ENCODE data around the gene CDKAL1.

The CDKAL1 gene

DNA sequence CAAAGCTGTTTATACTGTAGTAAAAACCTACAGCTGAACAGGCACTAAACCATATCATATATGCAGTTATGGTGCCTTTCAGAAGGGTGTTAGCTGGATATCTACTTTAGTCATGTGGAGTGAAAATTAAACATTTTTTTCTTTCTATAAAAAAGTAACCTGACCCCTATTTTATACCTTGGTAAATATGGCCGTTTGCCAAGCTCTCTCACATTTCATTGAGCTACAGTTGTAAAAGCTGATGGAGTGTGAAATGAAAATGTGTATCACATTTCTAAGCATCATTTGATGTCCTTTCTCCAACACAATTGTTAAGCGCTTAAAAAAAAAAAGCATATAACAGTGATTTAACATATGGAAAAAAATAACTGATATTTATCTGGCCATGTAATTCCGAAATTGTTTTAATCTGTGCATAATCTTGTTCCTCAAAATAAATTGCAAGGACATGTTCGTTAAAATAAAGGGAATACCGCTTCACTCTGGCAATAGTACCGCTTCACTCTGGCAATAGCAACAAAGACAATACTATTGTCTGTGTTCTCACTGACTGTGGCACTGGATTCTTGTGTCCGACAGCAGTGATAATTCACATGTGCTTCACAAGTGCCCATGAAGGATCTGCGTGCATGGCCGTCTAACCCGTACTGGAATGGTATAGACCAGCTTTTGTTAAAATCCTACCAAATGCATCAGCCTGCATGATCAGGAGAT is 667.5 kb downstream of the CDKAL1 start:
- TF ChIP-seq CTCF (IDR thresholded peaks at IDR 0.05; ENCODE audit: poor library complexity, severe bottlenecking): no peak
- Histone ChIP-seq H3K4me3 (ENCODE audit: severe bottlenecking) (no peak overlapping the region), H3K4me1 (ENCODE audit: insufficient read depth, poor library complexity, severe bottlenecking) (no peaks in the 10 kb centered on the region), H3K36me3 (ENCODE audit: low read depth) (no peaks in the 10 kb centered on the region), H3K27me3 (ENCODE audit: insufficient read depth, poor library complexity, severe bottlenecking) (no peaks in the 10 kb centered on the region), H3K9me3 (ENCODE audit: severe bottlenecking) (no peaks in the 10 kb centered on the region), H3K27ac (ENCODE audit: poor library complexity, severe bottlenecking) (no peak overlapping the region)
- ATAC-seq (ENCODE audit: low read depth) (no peak), DNase-seq (ENCODE audit: low spot score) (no peak)

DNA sequence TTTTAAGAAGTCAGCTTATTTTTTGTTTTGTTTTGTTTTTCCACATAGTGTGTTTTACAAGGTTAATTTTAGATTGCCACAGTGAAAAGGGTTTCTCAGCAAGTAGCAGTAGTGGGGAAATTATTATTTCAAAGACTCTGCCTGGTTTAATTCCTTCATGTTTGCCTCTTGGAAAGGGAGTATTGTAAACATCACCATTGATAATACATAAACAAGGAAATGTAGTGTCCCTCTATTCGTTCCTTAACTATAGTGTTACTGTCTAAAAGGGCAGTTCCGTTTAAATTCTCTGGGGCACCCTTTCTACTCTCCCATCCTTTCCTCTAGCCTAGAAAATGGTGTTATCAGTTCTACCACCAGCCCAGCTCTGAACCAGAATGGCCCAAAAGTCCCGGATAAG is 668.3 kb downstream of the CDKAL1 start:
- Histone ChIP-seq H3K4me1 (ENCODE audit: insufficient read depth, poor library complexity, severe bottlenecking) (no peaks in the 10 kb centered on the region), H3K27ac (ENCODE audit: poor library complexity, severe bottlenecking) (no peak overlapping the region), H3K9me3 (ENCODE audit: severe bottlenecking) (no peaks in the 10 kb centered on the region), H3K27me3 (ENCODE audit: insufficient read depth, poor library complexity, severe bottlenecking) (no peaks in the 10 kb centered on the region), H3K4me3 (ENCODE audit: severe bottlenecking) (no peak overlapping the region), H3K36me3 (ENCODE audit: low read depth) (no peaks in the 10 kb centered on the region)
- DNase-seq (ENCODE audit: low spot score): no peak
- TF ChIP-seq CTCF (IDR thresholded peaks at IDR 0.05; ENCODE audit: poor library complexity, severe bottlenecking): no peak
- ATAC-seq (ENCODE audit: low read depth): no peak

- H3K4me1 ChIP-seq (ENCODE audit: insufficient read depth, poor library complexity, severe bottlenecking): no peaks in the 10 kb centered on the region
- no peak for TF ChIP-seq CTCF (IDR thresholded peaks at IDR 0.05; ENCODE audit: poor library complexity, severe bottlenecking)
- H3K9me3 ChIP-seq (ENCODE audit: severe bottlenecking): no peaks in the 10 kb centered on the region
- no peaks in the 10 kb centered on the region for H3K36me3 ChIP-seq (ENCODE audit: low read depth)
- no peak overlapping the region for H3K27ac ChIP-seq (ENCODE audit: poor library complexity, severe bottlenecking)
- ATAC-seq (ENCODE audit: low read depth) (no peak), DNase-seq (ENCODE audit: low spot score) (no peak)
- no peak overlapping the region for H3K4me3 ChIP-seq (ENCODE audit: severe bottlenecking)
- no peaks in the 10 kb centered on the region for H3K27me3 ChIP-seq (ENCODE audit: insufficient read depth, poor library complexity, severe bottlenecking)
Observed at GRCh38 chr6:21204951-21205350, 670.7 kb downstream of the CDKAL1 start.

DNA sequence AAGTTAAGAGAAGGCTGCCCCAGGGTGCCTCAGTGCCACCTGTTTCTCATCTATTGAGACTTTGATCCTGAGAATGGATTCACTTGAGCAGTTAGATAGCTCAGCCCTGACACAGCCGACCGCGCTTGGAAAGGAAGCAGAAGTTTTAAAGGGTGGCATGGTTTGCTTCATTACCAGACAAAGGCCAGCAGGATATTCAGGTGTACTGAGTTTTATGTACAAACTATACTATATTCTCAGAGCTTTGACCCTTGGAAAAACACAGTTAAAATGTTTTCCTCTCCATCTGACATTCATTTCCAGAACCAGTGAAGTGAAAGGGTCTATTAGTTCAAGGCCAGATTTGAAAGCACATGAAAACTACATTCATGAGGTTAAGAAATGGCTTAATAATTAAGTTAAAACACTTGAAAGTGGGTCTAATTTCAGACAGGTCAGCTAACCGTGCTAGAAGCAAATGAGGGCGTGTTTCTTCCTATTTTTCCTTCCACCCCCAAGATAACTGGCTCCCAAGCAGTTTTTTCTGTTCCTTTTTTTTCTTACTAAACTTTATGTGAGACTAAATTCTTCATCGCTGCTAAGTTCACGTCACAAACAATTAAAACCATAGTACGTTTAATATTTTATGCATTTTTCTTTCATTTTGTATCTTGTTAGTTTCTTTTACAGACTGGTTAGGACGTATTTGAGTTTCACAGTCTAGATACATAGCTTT is 674.0 kb downstream of the CDKAL1 start:
- no peaks in the 10 kb centered on the region for H3K27me3 ChIP-seq (ENCODE audit: insufficient read depth, poor library complexity, severe bottlenecking)
- no peak for TF ChIP-seq CTCF (IDR thresholded peaks at IDR 0.05; ENCODE audit: poor library complexity, severe bottlenecking)
- H3K27ac ChIP-seq (ENCODE audit: poor library complexity, severe bottlenecking): no peak overlapping the region
- no peaks in the 10 kb centered on the region for H3K36me3 ChIP-seq (ENCODE audit: low read depth)
- no peaks in the 10 kb centered on the region for H3K9me3 ChIP-seq (ENCODE audit: severe bottlenecking)
- DNase-seq (ENCODE audit: low spot score) (no peak), ATAC-seq (ENCODE audit: low read depth) (no peak)
- H3K4me1 ChIP-seq (ENCODE audit: insufficient read depth, poor library complexity, severe bottlenecking): no peaks in the 10 kb centered on the region
- H3K4me3 ChIP-seq (ENCODE audit: severe bottlenecking): no peak overlapping the region

GRCh38 chr6:21208796-21209186 is 674.5 kb downstream of the CDKAL1 start:
- DNase-seq (ENCODE audit: low spot score) (no peak), ATAC-seq (ENCODE audit: low read depth) (no peak)
- Histone ChIP-seq H3K27ac (ENCODE audit: poor library complexity, severe bottlenecking) (no peak overlapping the region), H3K9me3 (ENCODE audit: severe bottlenecking) (no peaks in the 10 kb centered on the region), H3K4me1 (ENCODE audit: insufficient read depth, poor library complexity, severe bottlenecking) (no peaks in the 10 kb centered on the region), H3K27me3 (ENCODE audit: insufficient read depth, poor library complexity, severe bottlenecking) (no peaks in the 10 kb centered on the region), H3K4me3 (ENCODE audit: severe bottlenecking) (no peak overlapping the region), H3K36me3 (ENCODE audit: low read depth) (no peaks in the 10 kb centered on the region)
- TF ChIP-seq CTCF (IDR thresholded peaks at IDR 0.05; ENCODE audit: poor library complexity, severe bottlenecking): no peak
